Gastrocnemius medialis (tissue), 4 donors: ENCODE results near the gene SSR4.

Experiments
- CTCF ChIP-seq, 5 experiments: fragments of 450-650 bp in 3 of 5; fragments of 200-600 bp in 2 of 5; sonication (generic) in 2 of 5; IDR thresholded peaks in 4 of 5; conservative IDR thresholded peaks in 1 of 5; 1 replicate in 4 of 5; 2 replicates in 1 of 5; pipeline ENCODE4 v1.5.1; 2016 to 2019; ENCODE audit warnings: antibody characterized with exemption in 5 of 5, mild to moderate bottlenecking in 3 of 5, moderate library complexity in 3 of 5
- POLR2A ChIP-seq, 2 donors: fragments of 450-650 bp; IDR thresholded peaks; one replicate each; pipeline ENCODE4 v1.6.1; 2017; ENCODE audit warnings: antibody characterized with exemption in 2 of 2, mild to moderate bottlenecking in 2 of 2, moderate library complexity in 2 of 2

- TF ChIP-seq CTCF (IDR thresholded peaks at IDR 0.05 in 4 of 5, conservative IDR thresholded peaks at IDR 0.05 in 1 of 5) (no peak), POLR2A (IDR thresholded peaks at IDR 0.05) (no peak)
Observed at GRCh38 chrX:153824348-153824747, 29.9 kb downstream of the SSR4 start.
